HEK293 (cell line): ENCODE measurements around the gene PPP4C.

Source experiments
- GLIS2 ChIP-seq: fragments of 450-650 bp; formaldehyde crosslinking; IDR thresholded peaks from 2 replicates; pipeline ENCODE4 v1.5.1; 2016; ENCODE audit warnings: missing biosample characterization, missing genetic modification characterization
- KLF7 ChIP-seq: fragments of 450-650 bp; formaldehyde crosslinking; IDR thresholded peaks from 2 replicates; pipeline ENCODE4 v1.5.1; 2016; ENCODE audit warnings: missing biosample characterization, missing genetic modification characterization, borderline replicate concordance
- SP2 ChIP-seq: fragments of 450-650 bp; formaldehyde crosslinking; IDR thresholded peaks from 2 replicates; pipeline ENCODE4 v1.5.1; 2016; ENCODE audit warnings: missing biosample characterization, missing genetic modification characterization
- TCF7L2 ChIP-seq: IDR thresholded peaks from 2 replicates; pipeline ENCODE4 v1.6.1; 2011; ENCODE audit warnings: low read depth, mild to moderate bottlenecking, inconsistent platforms, low read length, moderate library complexity, borderline replicate concordance
- ZBTB48 ChIP-seq: fragments of 450-650 bp; formaldehyde crosslinking; IDR thresholded peaks from 2 replicates; pipeline ENCODE4 v1.5.1; 2016; ENCODE audit warnings: missing biosample characterization, missing genetic modification characterization
- ZEB2 ChIP-seq: fragments of 450-650 bp; formaldehyde crosslinking; IDR thresholded peaks from 2 replicates; pipeline ENCODE4 v1.5.1; 2016; ENCODE audit warnings: missing biosample characterization, missing genetic modification characterization
- ZFHX2 ChIP-seq: fragments of 450-650 bp; formaldehyde crosslinking; conservative IDR thresholded peaks from 2 replicates; pipeline ENCODE4 v1.5.1; 2016; ENCODE audit warnings: missing biosample characterization, missing genetic modification characterization
- ZFP41 ChIP-seq: fragments of 450-650 bp; formaldehyde crosslinking; IDR thresholded peaks from 2 replicates; pipeline ENCODE4 v1.5.1; 2016; ENCODE audit warnings: missing biosample characterization, missing genetic modification characterization, borderline replicate concordance
- ZNF10 ChIP-seq: fragments of 450-650 bp; formaldehyde crosslinking; IDR thresholded peaks from 2 replicates; pipeline ENCODE4 v1.5.1; 2017; ENCODE audit warnings: missing biosample characterization, missing genetic modification characterization
- ZNF175 ChIP-seq: fragments of 450-650 bp; formaldehyde crosslinking; IDR thresholded peaks from 2 replicates; pipeline ENCODE4 v1.5.1; 2016; ENCODE audit warnings: missing biosample characterization, missing genetic modification characterization
- ZNF202 ChIP-seq: fragments of 450-650 bp; formaldehyde crosslinking; IDR thresholded peaks from 2 replicates; pipeline ENCODE4 v1.5.1; 2016; ENCODE audit warnings: missing biosample characterization, missing genetic modification characterization, borderline replicate concordance
- ZNF366 ChIP-seq: fragments of 450-650 bp; formaldehyde crosslinking; conservative IDR thresholded peaks from 2 replicates; pipeline ENCODE4 v1.5.1; 2016; ENCODE audit warnings: missing biosample characterization, missing genetic modification characterization
- ZNF37A ChIP-seq: fragments of 450-650 bp; IDR thresholded peaks from 2 replicates; pipeline ENCODE4 v1.5.1; 2018; ENCODE audit warnings: missing biosample characterization, missing genetic modification characterization
- ZNF394 ChIP-seq: fragments of 450-650 bp; formaldehyde crosslinking; IDR thresholded peaks from 2 replicates; pipeline ENCODE4 v1.5.1; 2016; ENCODE audit warnings: missing biosample characterization, missing genetic modification characterization, mild to moderate bottlenecking, moderate library complexity, borderline replicate concordance
- ZNF423 ChIP-seq: fragments of 450-650 bp; formaldehyde crosslinking; IDR thresholded peaks from 2 replicates; pipeline ENCODE4 v1.5.1; 2016; ENCODE audit warnings: missing biosample characterization, missing genetic modification characterization
- ZNF510 ChIP-seq: fragments of 450-650 bp; formaldehyde crosslinking; IDR thresholded peaks from 2 replicates; pipeline ENCODE4 v1.5.1; 2018; ENCODE audit warnings: mild to moderate bottlenecking, missing genetic modification characterization, missing biosample characterization; ENCODE audit not compliant: insufficient replicate concordance
- TF ChIP-seq, protein P1 (sequence below): fragments of 450-650 bp; formaldehyde crosslinking; IDR thresholded peaks from 2 replicates; pipeline ENCODE4 v1.5.1; 2017; ENCODE audit warnings: missing biosample characterization, missing genetic modification characterization
- TF ChIP-seq, protein P2 (sequence below): fragments of 450-650 bp; formaldehyde crosslinking; conservative IDR thresholded peaks from 2 replicates; pipeline ENCODE4 v1.5.1; 2016; ENCODE audit warnings: low read depth, missing biosample characterization, missing genetic modification characterization
- TF ChIP-seq, protein P3 (sequence below): fragments of 450-650 bp; formaldehyde crosslinking; IDR thresholded peaks from 2 replicates; pipeline ENCODE4 v1.5.0; 2017; ENCODE audit warnings: missing biosample characterization, missing genetic modification characterization, borderline replicate concordance
- TF ChIP-seq, protein P4 (sequence below): fragments of 450-650 bp; formaldehyde crosslinking; IDR thresholded peaks from 2 replicates; pipeline ENCODE4 v1.5.1; 2016; ENCODE audit warnings: missing biosample characterization, missing genetic modification characterization, low read depth
- TF ChIP-seq, protein P5 (sequence below): fragments of 450-650 bp; formaldehyde crosslinking; IDR thresholded peaks from 2 replicates; pipeline ENCODE4 v1.5.1; 2016; ENCODE audit warnings: missing biosample characterization, missing genetic modification characterization
- TF ChIP-seq, protein P6 (sequence below): fragments of 450-650 bp; formaldehyde crosslinking; IDR thresholded peaks from 2 replicates; pipeline ENCODE4 v1.5.1; 2016; ENCODE audit warnings: missing biosample characterization, missing genetic modification characterization
- TF ChIP-seq, protein P7 (sequence below): fragments of 450-650 bp; formaldehyde crosslinking; IDR thresholded peaks from 2 replicates; pipeline ENCODE4 v1.5.1; 2017; ENCODE audit warnings: missing biosample characterization, mild to moderate bottlenecking, missing genetic modification characterization, moderate library complexity
- TF ChIP-seq, protein P8 (sequence below): IDR thresholded peaks from 2 replicates; pipeline ENCODE4 v1.6.1; 2011; ENCODE audit warnings: mild to moderate bottlenecking, low read depth, low read length, borderline replicate concordance

PPP4C gene

DNA sequence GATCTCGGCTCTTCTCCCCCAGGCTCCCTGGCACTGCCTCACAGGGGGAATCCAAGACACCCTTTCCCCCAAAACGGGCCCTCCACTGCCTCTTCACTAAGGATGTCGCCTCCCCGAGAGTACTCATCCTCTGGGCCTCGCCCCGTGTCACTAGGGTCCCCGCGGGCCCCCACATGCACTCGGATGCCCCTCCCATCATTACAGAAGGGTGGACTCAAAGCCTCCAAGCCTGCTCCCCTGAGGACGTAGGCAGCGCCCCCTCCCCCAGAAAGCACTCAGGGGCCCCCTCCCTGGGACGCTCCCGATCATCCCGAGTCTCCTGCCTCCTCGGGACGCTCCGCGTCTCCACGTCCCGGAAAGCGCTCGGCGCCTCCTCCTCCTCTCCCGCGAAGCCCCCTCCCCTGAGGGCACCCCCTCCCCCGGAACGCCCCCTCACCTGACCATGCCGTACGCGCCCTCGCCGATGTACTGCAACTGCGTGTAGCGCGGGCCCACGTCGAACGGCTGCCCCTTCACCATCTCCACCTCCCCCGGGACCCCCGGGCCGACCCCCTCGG, 46.9 kb downstream of the PPP4C start (continued):
- TF ChIP-seq, protein P1, sequence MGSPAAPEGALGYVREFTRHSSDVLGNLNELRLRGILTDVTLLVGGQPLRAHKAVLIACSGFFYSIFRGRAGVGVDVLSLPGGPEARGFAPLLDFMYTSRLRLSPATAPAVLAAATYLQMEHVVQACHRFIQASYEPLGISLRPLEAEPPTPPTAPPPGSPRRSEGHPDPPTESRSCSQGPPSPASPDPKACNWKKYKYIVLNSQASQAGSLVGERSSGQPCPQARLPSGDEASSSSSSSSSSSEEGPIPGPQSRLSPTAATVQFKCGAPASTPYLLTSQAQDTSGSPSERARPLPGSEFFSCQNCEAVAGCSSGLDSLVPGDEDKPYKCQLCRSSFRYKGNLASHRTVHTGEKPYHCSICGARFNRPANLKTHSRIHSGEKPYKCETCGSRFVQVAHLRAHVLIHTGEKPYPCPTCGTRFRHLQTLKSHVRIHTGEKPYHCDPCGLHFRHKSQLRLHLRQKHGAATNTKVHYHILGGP (tag by site-specific recombination) = no peak
- no peak for TF ChIP-seq ZNF510
- TF ChIP-seq ZNF366 (tag by site-specific recombination) = no peak
- TF ChIP-seq GLIS2 (tag by site-specific recombination) = peak; percentile 89
- TF ChIP-seq TCF7L2 = no peak
- TF ChIP-seq, protein P2, sequence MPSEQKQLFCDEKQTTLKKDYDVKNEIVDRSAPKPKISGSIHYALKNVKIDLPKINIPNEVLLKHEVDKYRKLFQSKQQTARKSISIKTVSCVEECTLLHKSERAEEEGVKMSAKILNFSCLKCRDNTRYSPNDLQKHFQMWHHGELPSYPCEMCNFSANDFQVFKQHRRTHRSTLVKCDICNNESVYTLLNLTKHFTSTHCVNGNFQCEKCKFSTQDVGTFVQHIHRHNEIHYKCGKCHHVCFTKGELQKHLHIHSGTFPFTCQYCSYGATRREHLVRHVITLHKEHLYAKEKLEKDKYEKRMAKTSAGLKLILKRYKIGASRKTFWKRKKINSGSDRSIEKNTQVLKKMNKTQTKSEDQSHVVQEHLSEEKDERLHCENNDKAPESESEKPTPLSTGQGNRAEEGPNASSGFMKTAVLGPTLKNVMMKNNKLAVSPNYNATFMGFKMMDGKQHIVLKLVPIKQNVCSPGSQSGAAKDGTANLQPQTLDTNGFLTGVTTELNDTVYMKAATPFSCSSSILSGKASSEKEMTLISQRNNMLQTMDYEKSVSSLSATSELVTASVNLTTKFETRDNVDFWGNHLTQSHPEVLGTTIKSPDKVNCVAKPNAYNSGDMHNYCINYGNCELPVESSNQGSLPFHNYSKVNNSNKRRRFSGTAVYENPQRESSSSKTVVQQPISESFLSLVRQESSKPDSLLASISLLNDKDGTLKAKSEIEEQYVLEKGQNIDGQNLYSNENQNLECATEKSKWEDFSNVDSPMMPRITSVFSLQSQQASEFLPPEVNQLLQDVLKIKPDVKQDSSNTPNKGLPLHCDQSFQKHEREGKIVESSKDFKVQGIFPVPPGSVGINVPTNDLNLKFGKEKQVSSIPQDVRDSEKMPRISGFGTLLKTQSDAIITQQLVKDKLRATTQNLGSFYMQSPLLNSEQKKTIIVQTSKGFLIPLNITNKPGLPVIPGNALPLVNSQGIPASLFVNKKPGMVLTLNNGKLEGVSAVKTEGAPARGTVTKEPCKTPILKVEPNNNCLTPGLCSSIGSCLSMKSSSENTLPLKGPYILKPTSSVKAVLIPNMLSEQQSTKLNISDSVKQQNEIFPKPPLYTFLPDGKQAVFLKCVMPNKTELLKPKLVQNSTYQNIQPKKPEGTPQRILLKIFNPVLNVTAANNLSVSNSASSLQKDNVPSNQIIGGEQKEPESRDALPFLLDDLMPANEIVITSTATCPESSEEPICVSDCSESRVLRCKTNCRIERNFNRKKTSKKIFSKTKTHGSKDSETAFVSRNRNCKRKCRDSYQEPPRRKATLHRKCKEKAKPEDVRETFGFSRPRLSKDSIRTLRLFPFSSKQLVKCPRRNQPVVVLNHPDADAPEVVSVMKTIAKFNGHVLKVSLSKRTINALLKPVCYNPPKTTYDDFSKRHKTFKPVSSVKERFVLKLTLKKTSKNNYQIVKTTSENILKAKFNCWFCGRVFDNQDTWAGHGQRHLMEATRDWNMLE (tag by site-specific recombination) = no peak
- TF ChIP-seq, protein P3, sequence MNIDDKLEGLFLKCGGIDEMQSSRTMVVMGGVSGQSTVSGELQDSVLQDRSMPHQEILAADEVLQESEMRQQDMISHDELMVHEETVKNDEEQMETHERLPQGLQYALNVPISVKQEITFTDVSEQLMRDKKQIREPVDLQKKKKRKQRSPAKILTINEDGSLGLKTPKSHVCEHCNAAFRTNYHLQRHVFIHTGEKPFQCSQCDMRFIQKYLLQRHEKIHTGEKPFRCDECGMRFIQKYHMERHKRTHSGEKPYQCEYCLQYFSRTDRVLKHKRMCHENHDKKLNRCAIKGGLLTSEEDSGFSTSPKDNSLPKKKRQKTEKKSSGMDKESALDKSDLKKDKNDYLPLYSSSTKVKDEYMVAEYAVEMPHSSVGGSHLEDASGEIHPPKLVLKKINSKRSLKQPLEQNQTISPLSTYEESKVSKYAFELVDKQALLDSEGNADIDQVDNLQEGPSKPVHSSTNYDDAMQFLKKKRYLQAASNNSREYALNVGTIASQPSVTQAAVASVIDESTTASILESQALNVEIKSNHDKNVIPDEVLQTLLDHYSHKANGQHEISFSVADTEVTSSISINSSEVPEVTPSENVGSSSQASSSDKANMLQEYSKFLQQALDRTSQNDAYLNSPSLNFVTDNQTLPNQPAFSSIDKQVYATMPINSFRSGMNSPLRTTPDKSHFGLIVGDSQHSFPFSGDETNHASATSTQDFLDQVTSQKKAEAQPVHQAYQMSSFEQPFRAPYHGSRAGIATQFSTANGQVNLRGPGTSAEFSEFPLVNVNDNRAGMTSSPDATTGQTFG (tag by site-specific recombination) = no peak
- TF ChIP-seq ZBTB48 (tag by site-specific recombination) = no peak
- TF ChIP-seq, protein P4, sequence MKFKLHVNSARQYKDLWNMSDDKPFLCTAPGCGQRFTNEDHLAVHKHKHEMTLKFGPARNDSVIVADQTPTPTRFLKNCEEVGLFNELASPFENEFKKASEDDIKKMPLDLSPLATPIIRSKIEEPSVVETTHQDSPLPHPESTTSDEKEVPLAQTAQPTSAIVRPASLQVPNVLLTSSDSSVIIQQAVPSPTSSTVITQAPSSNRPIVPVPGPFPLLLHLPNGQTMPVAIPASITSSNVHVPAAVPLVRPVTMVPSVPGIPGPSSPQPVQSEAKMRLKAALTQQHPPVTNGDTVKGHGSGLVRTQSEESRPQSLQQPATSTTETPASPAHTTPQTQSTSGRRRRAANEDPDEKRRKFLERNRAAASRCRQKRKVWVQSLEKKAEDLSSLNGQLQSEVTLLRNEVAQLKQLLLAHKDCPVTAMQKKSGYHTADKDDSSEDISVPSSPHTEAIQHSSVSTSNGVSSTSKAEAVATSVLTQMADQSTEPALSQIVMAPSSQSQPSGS (tag by site-specific recombination) = no peak
- TF ChIP-seq ZNF37A (tag by site-specific recombination) = no peak
- TF ChIP-seq ZFP41 (tag by site-specific recombination) = no peak
- TF ChIP-seq ZNF394 (tag by site-specific recombination) = no peak
- TF ChIP-seq ZNF10 (tag by site-specific recombination) = no peak
- no peak for TF ChIP-seq ZNF202 (tag by site-specific recombination)
- TF ChIP-seq, protein P5, sequence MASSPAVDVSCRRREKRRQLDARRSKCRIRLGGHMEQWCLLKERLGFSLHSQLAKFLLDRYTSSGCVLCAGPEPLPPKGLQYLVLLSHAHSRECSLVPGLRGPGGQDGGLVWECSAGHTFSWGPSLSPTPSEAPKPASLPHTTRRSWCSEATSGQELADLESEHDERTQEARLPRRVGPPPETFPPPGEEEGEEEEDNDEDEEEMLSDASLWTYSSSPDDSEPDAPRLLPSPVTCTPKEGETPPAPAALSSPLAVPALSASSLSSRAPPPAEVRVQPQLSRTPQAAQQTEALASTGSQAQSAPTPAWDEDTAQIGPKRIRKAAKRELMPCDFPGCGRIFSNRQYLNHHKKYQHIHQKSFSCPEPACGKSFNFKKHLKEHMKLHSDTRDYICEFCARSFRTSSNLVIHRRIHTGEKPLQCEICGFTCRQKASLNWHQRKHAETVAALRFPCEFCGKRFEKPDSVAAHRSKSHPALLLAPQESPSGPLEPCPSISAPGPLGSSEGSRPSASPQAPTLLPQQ (tag by site-specific recombination) = 0 out of 2 replicates have a peak, but pooled peaks have one; percentile 9
- TF ChIP-seq SP2 = peak; percentile 61
- TF ChIP-seq KLF7 (tag by site-specific recombination) = no peak
- TF ChIP-seq, protein P6, sequence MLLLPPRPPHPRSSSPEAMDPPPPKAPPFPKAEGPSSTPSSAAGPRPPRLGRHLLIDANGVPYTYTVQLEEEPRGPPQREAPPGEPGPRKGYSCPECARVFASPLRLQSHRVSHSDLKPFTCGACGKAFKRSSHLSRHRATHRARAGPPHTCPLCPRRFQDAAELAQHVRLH (tag by site-specific recombination) = no peak
- no peak for TF ChIP-seq ZNF423 (tag by site-specific recombination)
- 0 out of 2 replicates have a peak, but pooled peaks have one; percentile 17 for TF ChIP-seq ZEB2
- TF ChIP-seq ZFHX2 (tag by site-specific recombination) = peak; percentile 79
- TF ChIP-seq, protein P7, sequence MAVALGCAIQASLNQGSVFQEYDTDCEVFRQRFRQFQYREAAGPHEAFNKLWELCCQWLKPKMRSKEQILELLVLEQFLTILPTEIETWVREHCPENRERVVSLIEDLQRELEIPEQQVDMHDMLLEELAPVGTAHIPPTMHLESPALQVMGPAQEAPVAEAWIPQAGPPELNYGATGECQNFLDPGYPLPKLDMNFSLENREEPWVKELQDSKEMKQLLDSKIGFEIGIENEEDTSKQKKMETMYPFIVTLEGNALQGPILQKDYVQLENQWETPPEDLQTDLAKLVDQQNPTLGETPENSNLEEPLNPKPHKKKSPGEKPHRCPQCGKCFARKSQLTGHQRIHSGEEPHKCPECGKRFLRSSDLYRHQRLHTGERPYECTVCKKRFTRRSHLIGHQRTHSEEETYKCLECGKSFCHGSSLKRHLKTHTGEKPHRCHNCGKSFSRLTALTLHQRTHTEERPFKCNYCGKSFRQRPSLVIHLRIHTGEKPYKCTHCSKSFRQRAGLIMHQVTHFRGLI (tag by site-specific recombination) = no peak
- TF ChIP-seq, protein P8, sequence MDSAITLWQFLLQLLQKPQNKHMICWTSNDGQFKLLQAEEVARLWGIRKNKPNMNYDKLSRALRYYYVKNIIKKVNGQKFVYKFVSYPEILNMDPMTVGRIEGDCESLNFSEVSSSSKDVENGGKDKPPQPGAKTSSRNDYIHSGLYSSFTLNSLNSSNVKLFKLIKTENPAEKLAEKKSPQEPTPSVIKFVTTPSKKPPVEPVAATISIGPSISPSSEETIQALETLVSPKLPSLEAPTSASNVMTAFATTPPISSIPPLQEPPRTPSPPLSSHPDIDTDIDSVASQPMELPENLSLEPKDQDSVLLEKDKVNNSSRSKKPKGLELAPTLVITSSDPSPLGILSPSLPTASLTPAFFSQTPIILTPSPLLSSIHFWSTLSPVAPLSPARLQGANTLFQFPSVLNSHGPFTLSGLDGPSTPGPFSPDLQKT = no peak
- no peak for TF ChIP-seq ZNF175 (tag by site-specific recombination)
